G401.6 (cell line): ENCODE measurements around the gene PCSK1N.
"Not testable (repeated sequence)": the region's sequence is repeated elsewhere in the genome, so short reads cannot be mapped to it uniquely, and the experiment has no call there.

Experiments used
- FAIRE-seq: peaks from 2 replicates; lab custom pipeline; 2012; peaks lifted over from hg19 to GRCh38; lab: Jason Lieb, UNC

The PCSK1N gene

GRCh38 chrX:48835524-48836329, at the start of gene PCSK1N:
TSS of gene PCSK1N (minus strand) at chrX:48835610. CDS start at chrX:48835532, 78 bp downstream.
- no peak for FAIRE-seq

- peak; percentile 41 for FAIRE-seq
Observed at GRCh38 chrX:48883729-48884128, 48.3 kb upstream of the PCSK1N start.

- not testable (repeated sequence) for FAIRE-seq
Observed at GRCh38 chrX:48876944-48877343, 41.5 kb upstream of the PCSK1N start.

- FAIRE-seq = not testable (repeated sequence)
Observed at GRCh38 chrX:48872017-48872416, 36.6 kb upstream of the PCSK1N start.

GRCh38 chrX:48864210-48864609, 28.8 kb upstream of the PCSK1N start:
- FAIRE-seq = no peak

- peak; percentile 77 for FAIRE-seq
Observed at GRCh38 chrX:48854898-48855297, 19.5 kb upstream of the PCSK1N start.

- not testable (repeated sequence) for FAIRE-seq
Observed at GRCh38 chrX:48854121-48854804, 18.9 kb upstream of the PCSK1N start.

GRCh38 chrX:48853494-48853893, 18.1 kb upstream of the PCSK1N start:
- FAIRE-seq = not testable (repeated sequence)

- no peak for FAIRE-seq
Observed at GRCh38 chrX:48852857-48853256, 17.4 kb upstream of the PCSK1N start.

GRCh38 chrX:48848847-48849246, 13.4 kb upstream of the PCSK1N start:
- no peak for FAIRE-seq

GRCh38 chrX:48839686-48840085, 4.3 kb upstream of the PCSK1N start:
- FAIRE-seq = no peak

- no peak for FAIRE-seq
Observed at GRCh38 chrX:48834383-48834709, 1.1 kb downstream of the PCSK1N start.

- FAIRE-seq = no peak
Observed at GRCh38 chrX:48833542-48834138, 1.8 kb downstream of the PCSK1N start.

GRCh38 chrX:48831909-48832291, 3.5 kb downstream of the PCSK1N start:
- no peak for FAIRE-seq

GRCh38 chrX:48831136-48831908, 4.1 kb downstream of the PCSK1N start:
- no peak for FAIRE-seq

- FAIRE-seq = no peak
Observed at GRCh38 chrX:48829016-48829735, 6.2 kb downstream of the PCSK1N start.

GRCh38 chrX:48827654-48827968, 7.8 kb downstream of the PCSK1N start:
- no peak for FAIRE-seq

- no peak for FAIRE-seq
Observed at GRCh38 chrX:48826876-48827653, 8.3 kb downstream of the PCSK1N start.

GRCh38 chrX:48826135-48826875, 9.1 kb downstream of the PCSK1N start, which contains the start of gene ERAS:
TSS of gene ERAS (plus strand) at chrX:48826513. CDS start at chrX:48829124, 2,611 bp downstream.
- no peak for FAIRE-seq

GRCh38 chrX:48824066-48824465, 11.3 kb downstream of the PCSK1N start:
- FAIRE-seq = no peak
